HepG2 (cell line): ENCODE measurements around the gene DDR2. TPM values are rescaled to one million over a fixed set of nuclear protein-coding genes. Genes with fewer than 3 reads are reported as not detected.

Experiments
- GABPB1 ChIP-seq: IDR thresholded peaks from 2 replicates; pipeline ENCODE4 v1.6.1; 2016; ENCODE audit warnings: mild to moderate bottlenecking, missing genetic modification reagents, moderate library complexity, missing compliant biosample characterization
- KDM6A ChIP-seq: IDR thresholded peaks from 2 replicates; pipeline ENCODE4 v1.6.1; 2016; ENCODE audit warnings: low read depth
- PPARG ChIP-seq: conservative IDR thresholded peaks from 2 replicates; pipeline ENCODE4 v1.6.1; 2016; ENCODE audit warnings: missing biosample characterization, missing genetic modification reagents
- SAP130 ChIP-seq: IDR thresholded peaks from 2 replicates; pipeline ENCODE4 v1.6.1; 2016; ENCODE audit warnings: low read depth
- SIN3B ChIP-seq: fragments of 150-350 bp; IDR thresholded peaks from 2 replicates; pipeline ENCODE4 v1.6.1; 2014; ENCODE audit warnings: low read length
- SNAPC2 ChIP-seq: sonication (generic); formaldehyde crosslinking; IDR thresholded peaks from 2 replicates; pipeline ENCODE4 v1.8.1; 2022; ENCODE audit warnings: mild to moderate bottlenecking, missing genetic modification reagents
- THRA ChIP-seq: sonication (generic); formaldehyde crosslinking; IDR thresholded peaks from 2 replicates; pipeline ENCODE4 v1.4.0; 2020; ENCODE audit warnings: missing genetic modification reagents, borderline replicate concordance
- ZBTB1 ChIP-seq: sonication (generic); formaldehyde crosslinking; IDR thresholded peaks from 2 replicates; pipeline ENCODE4 v1.4.0; 2020; ENCODE audit warnings: missing genetic modification reagents, borderline replicate concordance
- ZBTB33 ChIP-seq: sonication (generic); formaldehyde crosslinking; IDR thresholded peaks from 2 replicates; pipeline ENCODE4 v1.4.0; 2020; ENCODE audit warnings: missing genetic modification reagents
- ZFP36 ChIP-seq: fragments of 150-350 bp; IDR thresholded peaks from 2 replicates; pipeline ENCODE4 v1.6.1; 2018; ENCODE audit warnings: borderline replicate concordance, low read length, low read depth; ENCODE audit not compliant: partially characterized antibody
- ZNF331 ChIP-seq: sonication (generic); formaldehyde crosslinking; IDR thresholded peaks from 2 replicates; pipeline ENCODE4 v1.4.0; 2020; ENCODE audit warnings: missing genetic modification reagents
- ZNF335 ChIP-seq: sonication (generic); formaldehyde crosslinking; IDR thresholded peaks from 2 replicates; pipeline ENCODE4 v1.4.0; 2020; ENCODE audit warnings: missing genetic modification reagents
- ZNF484 ChIP-seq: sonication (generic); formaldehyde crosslinking; IDR thresholded peaks from 2 replicates; pipeline ENCODE4 v1.5.1; 2020; ENCODE audit warnings: mild to moderate bottlenecking, low read depth, missing genetic modification reagents, borderline replicate concordance
- polyA plus RNA-seq, 8 experiments: library from polyadenylated mRNA; depleted of rRNA in 3 of 8; stranded (reverse) in 7 of 8; unstranded in 1 of 8; fragments of >200 nt; fragmentation: Illumina TruSeq in 4 of 8; extraction: Trizol in 4 of 8; gene quantifications; 2 replicates each; pipeline versions ENCODE4 v1.2.1 to v1.2.3, GENCODE V29; 2011 to 2016; ENCODE audit warnings: low read depth in 4 of 8, missing spikeins in 1 of 8, mixed read lengths in 1 of 8; ENCODE audit not compliant: insufficient read depth in 1 of 8
- total RNA-seq, 5 experiments: library from RNA; depleted of rRNA; stranded (reverse); fragments of >200 nt; fragmentation: Illumina TruSeq; extraction: Trizol; gene quantifications; 2 replicates each; pipeline ENCODE4 v1.2.3, GENCODE V29; 2016; ENCODE audit warnings: low read depth in 1 of 5

Gene DDR2
- total and polyA plus RNA-seq, 2 of the 13 experiments (the other 11 are each of a cell fraction or from before 2014, with no cell fraction given), result 0.36 to 0.38 TPM

DNA sequence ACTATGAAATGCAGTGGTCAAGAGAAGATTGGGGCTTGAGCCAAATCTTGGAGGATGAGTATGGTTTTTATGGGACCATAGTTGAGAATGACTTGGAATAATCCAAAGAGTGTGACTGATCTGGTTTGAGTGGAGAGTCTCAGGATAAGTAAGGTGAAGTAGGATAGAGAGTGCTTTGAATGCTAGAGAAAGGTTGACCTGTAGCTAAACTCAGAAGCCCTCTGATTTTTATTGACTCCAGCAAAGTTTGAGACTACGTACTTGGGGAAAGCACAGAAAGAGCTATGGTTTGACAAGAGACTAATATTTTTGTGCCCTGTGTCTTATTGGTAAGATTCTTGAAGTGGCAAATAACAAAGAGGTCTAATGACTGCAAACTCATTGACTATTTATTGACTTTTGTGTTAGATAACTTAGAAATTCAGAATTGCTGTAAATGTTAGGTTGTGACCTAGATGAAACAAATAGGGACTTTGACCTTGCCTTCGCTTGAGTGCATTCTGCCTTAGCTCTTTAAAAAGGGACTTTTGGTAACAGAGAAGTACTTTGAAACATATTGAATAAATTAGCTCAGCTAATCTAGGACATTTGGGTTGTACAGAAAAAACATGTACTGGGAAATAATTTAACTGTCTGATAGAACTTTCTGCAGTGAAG lies 35.6 kb upstream of the DDR2 start (continued):
- TF ChIP-seq ZBTB1 (no peak), ZBTB33 (no peak), ZNF335 (CRISPR knock-in tag) (no peak), PPARG (CRISPR knock-in tag) (peak; percentile 56; the same call in 1 of the 2 replicates), ZNF331 (CRISPR knock-in tag) (peak; percentile 32; the same call in 1 of the 2 replicates), GABPB1 (no peak), SNAPC2 (CRISPR knock-in tag) (0 out of 2 replicates have a peak, but pooled peaks have one; percentile 29), ZNF484 (CRISPR knock-in tag) (no peak), SIN3B (no peak), ZFP36 (no peak), SAP130 (peak; percentile 68), KDM6A (CRISPR knock-in tag) (peak; percentile 67), THRA (CRISPR knock-in tag) (peak; percentile 30; the same call in 1 of the 2 replicates)
